ENCODE results near the gene GLT6D1.

GRCh38 chr9:135666534-135667462 is 27.5 kb upstream of the GLT6D1 start:
- no peak for TF ChIP-seq CEBPB (IDR thresholded peaks at IDR 0.05; ENCODE audit: low read depth, low read length)
- no peak for TF ChIP-seq POLR2AphosphoS5 (IDR thresholded peaks at IDR 0.05; ENCODE audit: low read depth, low read length)
- no peak for TF ChIP-seq MAX (IDR thresholded peaks at IDR 0.05)
- TF ChIP-seq SP1 (IDR thresholded peaks at IDR 0.05; ENCODE audit: low read depth, low read length): no peak
- TF ChIP-seq RXRA (IDR thresholded peaks at IDR 0.05; ENCODE audit: insufficient read depth, low read depth, low read length): no peak
- TF ChIP-seq, protein P1, sequence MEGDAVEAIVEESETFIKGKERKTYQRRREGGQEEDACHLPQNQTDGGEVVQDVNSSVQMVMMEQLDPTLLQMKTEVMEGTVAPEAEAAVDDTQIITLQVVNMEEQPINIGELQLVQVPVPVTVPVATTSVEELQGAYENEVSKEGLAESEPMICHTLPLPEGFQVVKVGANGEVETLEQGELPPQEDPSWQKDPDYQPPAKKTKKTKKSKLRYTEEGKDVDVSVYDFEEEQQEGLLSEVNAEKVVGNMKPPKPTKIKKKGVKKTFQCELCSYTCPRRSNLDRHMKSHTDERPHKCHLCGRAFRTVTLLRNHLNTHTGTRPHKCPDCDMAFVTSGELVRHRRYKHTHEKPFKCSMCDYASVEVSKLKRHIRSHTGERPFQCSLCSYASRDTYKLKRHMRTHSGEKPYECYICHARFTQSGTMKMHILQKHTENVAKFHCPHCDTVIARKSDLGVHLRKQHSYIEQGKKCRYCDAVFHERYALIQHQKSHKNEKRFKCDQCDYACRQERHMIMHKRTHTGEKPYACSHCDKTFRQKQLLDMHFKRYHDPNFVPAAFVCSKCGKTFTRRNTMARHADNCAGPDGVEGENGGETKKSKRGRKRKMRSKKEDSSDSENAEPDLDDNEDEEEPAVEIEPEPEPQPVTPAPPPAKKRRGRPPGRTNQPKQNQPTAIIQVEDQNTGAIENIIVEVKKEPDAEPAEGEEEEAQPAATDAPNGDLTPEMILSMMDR (IDR thresholded peaks at IDR 0.05; ENCODE audit: control extremely low read depth in 1 of 3, insufficient read depth in 1 of 3, low read depth in 1 of 3, low read length in 3 of 3): no peak
- TF ChIP-seq SP2 (IDR thresholded peaks at IDR 0.05; ENCODE audit: low read length): no peak
- no peak for TF ChIP-seq RBBP5 (IDR thresholded peaks at IDR 0.05; ENCODE audit: borderline replicate concordance, low read depth, low read length)
- no peak for TF ChIP-seq POLR2A (IDR thresholded peaks at IDR 0.05; ENCODE audit: control extremely low read depth in 1 of 2, low read depth in 2 of 2, low read length in 2 of 2)
- TF ChIP-seq NRF1 (IDR thresholded peaks at IDR 0.05; ENCODE audit: low read depth, low read length): no peak
- TF ChIP-seq BRCA1 (IDR thresholded peaks at IDR 0.05; ENCODE audit: low read depth, low read length): no peak
- no peak for TF ChIP-seq EZH2 (IDR thresholded peaks at IDR 0.05; ENCODE audit: low read depth, low read length, severe bottlenecking)
- no peak for TF ChIP-seq EP300 (IDR thresholded peaks at IDR 0.05; ENCODE audit: borderline replicate concordance in 1 of 2, low read depth in 2 of 2, low read length in 2 of 2)
- no peak for TF ChIP-seq NANOG (IDR thresholded peaks at IDR 0.05; ENCODE audit: insufficient read depth, low read depth, low read length, poor library complexity, severe bottlenecking)

Measured in H1 (cell line).